ENCODE measurements around the gene TRAF6. TPM values are rescaled to one million over a fixed set of nuclear protein-coding genes. Genes with fewer than 3 reads are reported as not detected.
A peak's percentile ranks its signal among the peaks of the same experiment; 100 is the strongest.

TRAF6 gene
- total RNA-seq, 1 donor: 11.6 TPM

DNA sequence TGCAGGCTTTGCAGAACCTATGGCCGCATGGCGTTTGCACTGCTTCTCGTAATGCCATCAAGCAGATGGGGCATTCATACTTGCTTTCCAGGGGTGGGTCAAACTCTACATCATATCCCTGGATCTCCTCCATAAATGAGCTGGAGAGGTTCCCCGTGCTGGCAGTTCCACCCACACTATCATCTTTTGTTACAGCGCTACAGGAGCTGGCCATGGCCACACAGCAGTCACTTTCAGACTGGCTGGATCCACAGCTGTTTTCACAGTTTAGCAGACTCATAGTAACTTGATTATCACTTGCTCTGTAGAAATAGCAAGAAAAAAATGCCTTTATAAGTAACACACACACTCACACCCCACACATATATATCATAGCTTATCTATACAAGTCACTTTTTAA lies 8.8 kb downstream of the TRAF6 start:
- no peaks in the 10 kb centered on the region for H3K9me3 ChIP-seq (ENCODE audit: low read depth, low read length)
- H4K20me1 ChIP-seq (ENCODE audit: insufficient read depth, low read length): peaks cover 3% of the 10 kb centered on the region
- H2AFZ ChIP-seq (ENCODE audit: low read length): no peak overlapping the region
- peaks cover 57% of the 10 kb centered on the region for H3K79me2 ChIP-seq (ENCODE audit: insufficient read depth, low read length)
- H3K4me1 ChIP-seq (ENCODE audit: insufficient read depth, low read length): peaks cover 17% of the 10 kb centered on the region
- no peaks in the 10 kb centered on the region for H3K27me3 ChIP-seq (ENCODE audit: insufficient read depth, low read length)
- no peak for TF ChIP-seq CTCF (IDR thresholded peaks at IDR 0.05; ENCODE audit: extremely low read depth, low read depth, low read length)
- peaks cover 26% of the 10 kb centered on the region for H3K36me3 ChIP-seq (ENCODE audit: insufficient read depth, low read length)
- H3K27ac ChIP-seq (ENCODE audit: low read depth, low read length): peak overlapping the region; percentile 80
- H3K4me2 ChIP-seq (ENCODE audit: insufficient read depth, low read length): peak overlapping the region; percentile 4
- DNase-seq (ENCODE audit: insufficient read length, low spot score, missing footprints): no peak
- no peak overlapping the region for H3K4me3 ChIP-seq (ENCODE audit: insufficient read depth, low read length)

DNA sequence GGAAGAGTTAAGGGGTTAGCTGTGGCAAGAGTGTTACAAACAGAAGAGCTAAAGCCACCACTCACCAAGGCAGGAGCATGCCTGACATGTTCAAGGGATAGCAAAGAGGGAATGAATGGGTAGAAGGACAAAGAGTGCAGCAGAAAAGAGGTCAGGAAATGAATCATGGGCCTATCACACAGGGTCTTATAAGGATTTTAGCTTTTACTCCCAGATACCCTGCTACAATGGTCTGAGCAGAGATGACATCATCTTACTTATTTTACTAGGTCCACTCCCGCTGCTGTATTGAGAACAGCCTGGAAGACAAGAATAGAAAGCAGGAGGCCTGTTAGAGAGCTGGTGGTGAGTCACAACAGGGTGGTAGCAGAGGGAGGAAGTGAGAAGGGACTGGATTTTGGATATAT lies 9.8 kb downstream of the TRAF6 start:
- peak; percentile 88 for DNase-seq (ENCODE audit: insufficient read length, low spot score, missing footprints)
- no peaks in the 10 kb centered on the region for H3K9me3 ChIP-seq (ENCODE audit: low read depth, low read length)
- H3K79me2 ChIP-seq (ENCODE audit: insufficient read depth, low read length): peaks cover 48% of the 10 kb centered on the region
- H3K36me3 ChIP-seq (ENCODE audit: insufficient read depth, low read length): peaks cover 35% of the 10 kb centered on the region
- H3K27me3 ChIP-seq (ENCODE audit: insufficient read depth, low read length): no peaks in the 10 kb centered on the region
- H4K20me1 ChIP-seq (ENCODE audit: insufficient read depth, low read length): peaks cover 3% of the 10 kb centered on the region
- H3K4me1 ChIP-seq (ENCODE audit: insufficient read depth, low read length): peaks cover 17% of the 10 kb centered on the region
- no peak overlapping the region for H2AFZ ChIP-seq (ENCODE audit: low read length)
- no peak for TF ChIP-seq CTCF (IDR thresholded peaks at IDR 0.05; ENCODE audit: extremely low read depth, low read depth, low read length)
- peak overlapping the region; percentile 80 for H3K27ac ChIP-seq (ENCODE audit: low read depth, low read length)
- H3K4me2 ChIP-seq (ENCODE audit: insufficient read depth, low read length): peak overlapping the region; percentile 45
- H3K4me3 ChIP-seq (ENCODE audit: insufficient read depth, low read length): no peak overlapping the region

DNA sequence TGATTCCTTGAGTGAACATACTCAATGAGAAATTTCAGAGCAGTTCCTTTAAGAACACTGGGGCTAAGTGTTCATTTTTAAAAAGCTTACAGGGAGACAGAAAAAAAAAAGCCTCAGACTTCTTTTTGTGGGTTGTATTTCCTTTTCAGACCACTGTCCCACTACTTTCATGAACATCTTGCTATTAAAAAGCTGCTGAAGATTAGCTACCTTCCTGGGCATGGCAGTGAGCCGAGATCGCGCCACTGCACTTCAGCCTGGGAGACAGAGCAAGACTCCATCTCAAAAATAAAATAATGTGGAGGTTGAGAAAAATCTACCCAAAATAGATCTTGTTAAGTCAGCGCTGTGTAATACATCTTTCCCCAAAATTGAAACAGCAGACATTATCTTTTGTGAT lies 10.8 kb downstream of the TRAF6 start:
- Histone ChIP-seq H3K27ac (ENCODE audit: low read depth, low read length) (no peak overlapping the region), H2AFZ (ENCODE audit: low read length) (no peak overlapping the region), H3K4me3 (ENCODE audit: insufficient read depth, low read length) (no peak overlapping the region), H3K4me2 (ENCODE audit: insufficient read depth, low read length) (no peak overlapping the region), H3K4me1 (ENCODE audit: insufficient read depth, low read length) (peaks cover 17% of the 10 kb centered on the region), H3K27me3 (ENCODE audit: insufficient read depth, low read length) (no peaks in the 10 kb centered on the region), H3K9me3 (ENCODE audit: low read depth, low read length) (no peaks in the 10 kb centered on the region), H4K20me1 (ENCODE audit: insufficient read depth, low read length) (peaks cover 3% of the 10 kb centered on the region), H3K36me3 (ENCODE audit: insufficient read depth, low read length) (peaks cover 41% of the 10 kb centered on the region), H3K79me2 (ENCODE audit: insufficient read depth, low read length) (peaks cover 38% of the 10 kb centered on the region)
- no peak for TF ChIP-seq CTCF (IDR thresholded peaks at IDR 0.05; ENCODE audit: extremely low read depth, low read depth, low read length)
- DNase-seq (ENCODE audit: insufficient read length, low spot score, missing footprints): no peak

DNA sequence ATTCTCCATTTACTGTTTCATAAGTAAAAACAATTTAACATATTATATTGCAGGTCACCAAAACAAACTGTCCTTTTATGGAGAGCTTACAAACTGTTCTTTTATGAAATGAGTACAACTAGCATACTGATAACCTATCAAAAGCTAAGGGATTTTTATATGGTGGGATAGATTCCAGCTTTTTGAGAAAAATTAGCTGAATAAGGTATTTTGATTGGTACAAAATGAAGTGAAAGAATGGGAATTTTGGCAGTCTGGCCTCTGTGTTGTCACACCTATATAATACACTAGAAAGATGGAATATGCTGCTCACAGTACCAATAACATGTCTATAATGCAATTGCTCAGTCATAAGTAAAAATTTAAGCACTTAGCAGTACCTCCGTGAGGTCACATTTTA lies 11.4 kb downstream of the TRAF6 start:
- no peak for DNase-seq (ENCODE audit: insufficient read length, low spot score, missing footprints)
- no peaks in the 10 kb centered on the region for H3K27me3 ChIP-seq (ENCODE audit: insufficient read depth, low read length)
- no peak overlapping the region for H3K4me3 ChIP-seq (ENCODE audit: insufficient read depth, low read length)
- no peak for TF ChIP-seq CTCF (IDR thresholded peaks at IDR 0.05; ENCODE audit: extremely low read depth, low read depth, low read length)
- no peak overlapping the region for H3K27ac ChIP-seq (ENCODE audit: low read depth, low read length)
- H3K4me1 ChIP-seq (ENCODE audit: insufficient read depth, low read length): peaks cover 17% of the 10 kb centered on the region
- H3K36me3 ChIP-seq (ENCODE audit: insufficient read depth, low read length): peaks cover 44% of the 10 kb centered on the region
- H4K20me1 ChIP-seq (ENCODE audit: insufficient read depth, low read length): peaks cover 3% of the 10 kb centered on the region
- H2AFZ ChIP-seq (ENCODE audit: low read length): no peak overlapping the region
- H3K9me3 ChIP-seq (ENCODE audit: low read depth, low read length): no peaks in the 10 kb centered on the region
- H3K4me2 ChIP-seq (ENCODE audit: insufficient read depth, low read length): no peak overlapping the region
- H3K79me2 ChIP-seq (ENCODE audit: insufficient read depth, low read length): peaks cover 32% of the 10 kb centered on the region
